IPS DF 4.7 (cell line): ENCODE results near the gene TNFAIP8.

Source experiments
- DNase-seq: peaks from one replicate; pipeline ENCODE4 v3.0.0-alpha.2; 2013; ENCODE audit warnings: low spot score; ENCODE audit errors: extremely low read depth

Gene TNFAIP8

DNA sequence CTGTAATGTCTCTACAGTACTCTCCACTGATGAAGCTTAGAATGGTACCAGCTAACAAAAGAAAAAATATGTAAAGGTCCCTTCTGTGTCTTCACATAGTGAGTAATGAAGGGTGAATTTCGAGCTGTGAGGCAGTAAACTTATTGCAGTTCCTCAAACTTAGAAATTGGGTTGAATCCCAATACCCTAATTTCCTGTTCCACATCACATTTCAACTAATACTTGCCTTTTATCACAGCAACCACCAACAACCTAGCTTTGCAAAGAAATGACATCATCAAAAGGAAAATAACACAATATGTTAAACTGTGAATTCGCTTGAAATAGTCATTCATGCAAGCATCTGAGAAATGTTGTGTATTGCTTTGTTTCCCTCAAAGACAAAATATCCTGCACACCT is 9.4 kb upstream of the TNFAIP8 start:
- no peak for DNase-seq

- DNase-seq = no peak
These were observed 8.2 kb upstream of the TNFAIP8 start for GRCh38 chr5:119347574-119347973.

- DNase-seq = no peak
These were observed 7.8 kb upstream of the TNFAIP8 start for GRCh38 chr5:119347991-119348390.

DNA sequence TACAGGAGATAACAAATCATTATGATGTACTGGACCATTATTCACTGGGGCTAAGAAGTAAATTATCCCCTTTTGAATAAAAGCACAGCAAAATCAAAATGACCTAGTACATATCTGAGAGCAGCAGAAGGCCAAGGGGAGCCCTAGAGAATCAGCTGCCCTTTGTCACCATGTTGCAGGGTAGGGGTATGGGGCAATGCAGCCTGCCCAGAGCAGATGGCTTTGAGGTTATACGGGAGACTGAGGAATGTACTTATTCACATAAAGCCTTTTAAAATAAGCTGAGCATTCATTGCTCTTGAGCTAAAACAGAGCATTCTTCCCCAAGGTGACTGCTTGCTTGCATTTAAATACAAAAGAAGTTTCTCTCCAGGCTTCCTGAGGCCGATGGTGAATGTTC is 2.6 kb upstream of the TNFAIP8 start:
- DNase-seq = no peak

- no peak for DNase-seq
These were observed 2.0 kb upstream of the TNFAIP8 start for GRCh38 chr5:119353686-119354366.

DNA sequence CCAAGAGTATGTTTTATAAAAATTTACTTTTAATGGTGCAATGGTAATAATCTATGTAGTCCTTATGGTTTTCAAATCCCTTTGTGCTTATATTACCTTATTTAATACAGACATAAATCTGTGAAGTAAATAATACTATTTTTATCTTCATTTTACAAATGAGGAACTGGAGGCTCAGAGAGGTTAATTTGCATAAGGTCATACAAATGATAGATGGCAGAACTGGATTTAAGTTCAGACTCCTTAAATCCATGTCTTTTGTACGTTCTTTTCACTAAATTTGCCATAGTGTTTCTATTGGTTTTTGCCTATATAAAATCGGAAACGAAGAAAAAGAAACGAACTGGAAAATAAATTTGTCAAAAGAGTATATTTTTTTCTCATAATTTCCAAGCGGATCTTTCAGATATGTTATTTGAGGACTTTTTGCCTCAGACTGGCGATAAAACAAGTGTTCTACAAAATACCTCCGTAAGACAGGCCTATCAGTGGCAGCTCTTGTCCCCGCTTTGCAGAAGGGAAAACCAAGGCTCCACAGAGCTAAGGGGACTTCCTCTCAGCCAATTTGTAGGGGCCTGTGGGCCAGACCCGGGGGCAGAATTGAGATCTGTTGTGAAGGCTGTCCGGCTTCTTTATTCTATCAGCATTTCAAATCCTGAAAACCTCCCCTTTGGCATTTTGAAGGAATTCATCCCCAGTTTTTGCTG is 1.1 kb upstream of the TNFAIP8 start:
- no peak for DNase-seq

- no peak for DNase-seq
These were observed 578 bp upstream of the TNFAIP8 start for GRCh38 chr5:119355244-119355638.

DNA sequence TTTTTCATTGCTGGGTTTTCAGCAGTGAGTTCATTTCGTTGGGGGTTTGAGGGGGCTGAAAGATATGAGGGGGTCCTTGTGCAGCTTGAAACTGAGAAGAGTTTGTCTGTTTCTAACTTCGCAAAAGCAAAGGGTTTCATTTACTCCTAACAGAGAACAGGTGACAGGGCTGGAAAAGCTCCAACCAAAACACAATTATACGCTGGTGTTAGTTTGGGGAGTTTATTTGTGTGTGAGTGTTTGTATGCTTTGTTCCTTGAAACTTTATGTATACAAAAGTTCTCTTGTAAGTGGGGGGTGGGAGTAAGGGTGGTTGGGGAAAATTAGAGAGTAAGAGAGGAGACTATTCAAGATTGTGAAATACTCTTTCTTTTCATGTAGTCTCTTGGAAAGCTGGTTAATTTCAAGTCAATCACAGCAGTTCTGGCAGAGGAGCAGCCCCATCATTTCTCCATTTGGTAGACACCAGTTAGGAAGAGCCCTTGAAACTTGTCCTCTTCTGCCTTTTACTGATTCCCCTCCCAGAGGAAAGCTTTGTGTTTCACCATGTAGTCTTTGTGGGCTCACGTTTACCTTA is 881 bp downstream of the TNFAIP8 start:
- DNase-seq = no peak

GRCh38 chr5:119357270-119357669 is 1.5 kb downstream of the TNFAIP8 start:
- no peak for DNase-seq

DNA sequence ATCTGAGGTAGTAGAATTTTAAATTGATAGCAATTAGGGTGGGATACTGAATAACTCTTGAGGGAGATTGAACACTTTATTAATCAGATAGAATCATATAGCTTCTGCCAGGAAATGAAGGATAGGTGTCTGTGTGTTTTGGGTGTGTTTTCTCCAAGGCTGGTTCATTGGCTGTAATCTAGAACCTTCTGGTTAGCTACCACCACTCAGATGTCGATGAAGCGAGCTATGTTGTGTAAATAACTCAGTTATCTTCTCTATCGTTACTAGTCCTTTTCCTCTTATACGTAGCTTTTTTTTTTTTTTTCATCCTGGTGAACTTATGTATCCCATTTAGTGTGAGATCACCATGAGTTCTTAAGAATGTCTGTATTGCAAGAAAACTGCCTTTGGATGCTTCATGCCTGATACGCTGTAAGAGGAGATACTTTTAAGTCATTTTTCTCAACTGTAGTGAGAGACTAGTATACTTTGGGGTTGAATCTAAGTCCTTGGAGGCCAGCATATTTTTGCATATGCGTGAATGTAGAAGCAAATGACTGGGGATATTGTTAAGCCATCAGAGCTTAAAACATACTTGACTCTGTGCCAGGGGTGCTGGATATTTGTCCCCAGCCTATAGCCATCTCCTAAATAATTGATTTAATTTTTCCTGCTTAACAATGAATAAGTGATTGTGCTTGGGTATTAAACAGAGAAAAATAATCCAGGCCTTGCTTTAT is 2.1 kb downstream of the TNFAIP8 start:
- DNase-seq = no peak

- no peak for DNase-seq
These were observed 2.7 kb downstream of the TNFAIP8 start for GRCh38 chr5:119358530-119358900.

DNA sequence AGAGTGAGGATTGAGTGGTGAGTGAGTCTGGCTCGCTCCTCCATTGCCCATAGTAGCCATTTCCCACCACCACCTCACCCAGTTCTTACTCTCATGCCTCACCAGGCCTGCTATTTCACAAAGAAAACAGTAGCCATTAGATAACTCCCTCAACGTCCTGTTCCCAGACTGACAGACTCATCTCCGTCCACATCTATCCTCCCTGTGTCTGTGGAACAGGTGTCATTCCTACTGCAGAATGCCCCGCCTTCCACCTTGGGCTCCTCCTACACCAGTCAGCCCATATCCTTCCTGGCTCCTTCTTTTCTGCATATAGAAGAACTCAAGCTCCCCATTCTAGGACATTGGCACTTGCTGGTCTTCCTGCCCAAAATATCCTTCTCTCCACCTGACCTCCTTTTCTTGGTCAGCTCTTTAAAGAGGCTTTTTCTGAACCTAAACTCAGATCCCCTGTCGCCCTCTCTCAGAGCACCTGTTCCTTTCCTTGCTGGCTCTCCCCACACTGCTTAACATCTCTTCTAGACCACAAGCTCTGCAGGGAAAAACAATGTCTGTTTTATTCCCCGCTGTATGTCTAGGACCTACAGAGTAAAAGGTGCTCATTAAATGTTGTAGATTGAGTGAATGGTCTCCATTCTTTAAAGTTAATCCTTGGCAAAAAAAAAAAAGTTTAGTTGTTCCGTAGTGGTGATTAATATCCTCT is 3.2 kb downstream of the TNFAIP8 start:
- no peak for DNase-seq

GRCh38 chr5:119359737-119360413 is 4.1 kb downstream of the TNFAIP8 start:
- DNase-seq = no peak

DNA sequence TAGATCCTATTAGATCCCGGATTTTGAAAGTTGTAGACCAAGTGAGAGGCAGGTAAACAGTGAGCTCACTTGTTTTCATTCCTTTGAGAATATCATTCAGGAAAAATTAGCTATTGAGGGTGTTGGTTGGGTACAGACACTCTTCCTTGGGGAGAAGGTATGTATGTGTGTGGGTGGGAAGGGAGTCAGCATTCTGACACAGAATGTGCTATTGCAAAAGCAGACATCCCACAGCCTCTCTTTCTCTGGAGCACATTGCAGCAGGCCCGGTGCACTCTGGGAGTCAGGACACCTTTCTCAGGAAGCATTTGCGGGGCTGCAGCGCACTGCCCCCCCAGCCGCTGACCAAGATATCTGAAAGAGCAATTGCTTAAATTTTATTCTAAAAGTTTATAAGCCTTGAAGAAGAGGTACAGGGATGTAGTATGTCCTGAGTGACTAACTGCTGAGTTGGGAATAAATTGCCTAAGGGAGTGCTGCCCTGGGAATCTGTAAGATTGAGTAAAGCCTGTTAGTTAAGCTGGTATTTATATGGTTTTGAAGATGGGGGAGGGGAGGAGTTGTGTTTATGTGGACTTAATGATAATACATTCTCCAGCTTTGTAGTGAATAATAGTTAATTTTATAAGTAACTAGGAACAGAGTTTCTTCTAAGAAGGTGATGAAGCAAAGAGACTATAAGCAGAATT is 5.2 kb downstream of the TNFAIP8 start:
- no peak for DNase-seq

GRCh38 chr5:119361594-119362125 is 5.8 kb downstream of the TNFAIP8 start:
- no peak for DNase-seq

- DNase-seq = no peak
These were observed 6.9 kb downstream of the TNFAIP8 start for GRCh38 chr5:119362714-119363113.

GRCh38 chr5:119363271-119363670 is 7.5 kb downstream of the TNFAIP8 start:
- no peak for DNase-seq

DNA sequence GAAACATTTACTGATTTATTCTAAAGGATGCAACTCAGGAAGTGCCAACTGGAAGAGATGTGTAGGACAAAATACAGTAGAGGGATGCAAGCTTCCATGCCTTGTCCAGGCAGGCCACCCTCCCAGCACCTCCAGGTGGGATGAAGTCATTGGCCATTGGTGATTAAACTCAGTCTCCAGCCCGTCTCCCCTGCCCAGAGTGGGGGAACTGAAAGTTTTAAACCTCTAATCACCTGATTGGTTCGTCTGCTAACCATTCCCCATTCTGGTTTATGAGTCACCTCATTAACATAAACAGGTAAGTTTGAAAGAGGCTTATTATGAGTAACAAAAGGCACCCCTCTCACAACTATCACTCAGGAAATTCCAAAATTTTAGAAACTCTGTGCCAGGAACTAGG is 8.1 kb downstream of the TNFAIP8 start:
- no peak for DNase-seq

DNA sequence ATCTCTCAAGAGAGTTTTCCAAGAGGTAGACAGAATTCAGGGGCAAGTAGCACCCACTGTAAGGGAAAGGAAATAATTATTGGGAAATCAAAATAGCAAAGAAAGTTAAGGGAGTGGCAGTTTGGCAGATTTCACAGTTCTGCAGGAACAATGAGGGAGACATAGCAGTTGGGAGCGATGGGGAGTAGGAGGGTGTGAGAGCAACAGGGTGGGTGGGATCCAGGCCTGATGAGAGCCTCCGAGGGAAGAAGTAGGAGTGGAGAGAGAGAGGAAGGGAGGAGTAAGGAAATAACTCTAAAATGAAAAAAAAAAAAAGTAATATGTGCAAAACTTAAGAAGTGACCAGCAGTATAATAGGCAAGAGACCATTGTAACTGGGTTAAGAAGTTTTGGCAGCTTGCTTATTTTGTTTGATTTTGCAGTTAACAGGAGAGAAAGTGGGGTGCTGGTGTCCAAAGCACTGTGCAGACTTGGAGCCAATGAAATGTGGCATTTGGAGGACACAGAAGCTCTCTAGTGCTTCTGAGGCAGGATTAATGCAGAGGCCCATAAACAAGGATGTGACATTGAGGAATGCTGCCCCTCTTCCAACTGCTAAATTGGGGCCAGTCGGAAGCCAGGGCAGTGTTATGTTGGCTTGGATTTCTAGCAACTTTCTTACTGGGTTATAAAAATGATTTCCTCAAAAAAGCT is 10.2 kb downstream of the TNFAIP8 start:
- no peak for DNase-seq

DNA sequence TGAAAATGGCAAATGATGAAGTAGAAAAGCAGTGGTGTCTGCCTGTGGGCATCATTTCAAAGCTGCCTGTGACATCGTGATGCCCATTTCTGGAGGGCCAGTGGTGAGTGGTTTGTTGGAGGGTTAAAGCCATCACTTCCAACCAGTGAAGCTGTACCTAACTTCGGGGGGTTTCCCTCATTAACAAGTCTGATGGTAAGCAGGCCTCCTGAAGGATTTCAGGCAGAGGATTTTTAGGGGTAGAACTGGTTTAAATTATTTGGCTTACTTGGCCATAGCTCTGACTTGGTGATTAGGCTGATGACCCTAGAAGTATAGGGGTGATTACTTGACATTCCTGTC is 10.7 kb downstream of the TNFAIP8 start:
- DNase-seq = no peak
